Glutamatergic neuron (in vitro differentiated cells): ENCODE data around the gene JAZF1. TPM values are rescaled to one million over a fixed set of nuclear protein-coding genes. Genes with fewer than 3 reads are reported as not detected.

Experiments used
- DNase-seq: peaks from one replicate; pipeline ENCODE4 v3.0.0; 2022
- H3K27ac Mint-ChIP-seq: one replicate; pipeline ENCODE4 v1.8.0; 2020; ENCODE audit warnings: mild to moderate bottlenecking, mixed read lengths, inconsistent platforms; ENCODE audit not compliant: unreplicated experiment
- H3K27me3 Mint-ChIP-seq: one replicate; pipeline ENCODE4 v1.8.0; 2020; ENCODE audit warnings: mild to moderate bottlenecking, moderate library complexity, mixed read lengths, inconsistent platforms; ENCODE audit not compliant: unreplicated experiment
- H3K36me3 Mint-ChIP-seq: one replicate; pipeline ENCODE4 v1.8.0; 2020; ENCODE audit warnings: mild to moderate bottlenecking, mixed read lengths, inconsistent platforms; ENCODE audit not compliant: unreplicated experiment
- H3K4me1 Mint-ChIP-seq: one replicate; pipeline ENCODE4 v1.8.0; 2020; ENCODE audit warnings: mild to moderate bottlenecking, low read depth, mixed read lengths, inconsistent platforms; ENCODE audit not compliant: unreplicated experiment
- H3K4me3 Mint-ChIP-seq: one replicate; pipeline ENCODE4 v1.8.0; 2020; ENCODE audit warnings: mild to moderate bottlenecking, mixed read lengths, inconsistent platforms; ENCODE audit not compliant: unreplicated experiment
- H3K9me3 Mint-ChIP-seq: one replicate; pipeline ENCODE4 v1.8.0; 2020; ENCODE audit warnings: mild to moderate bottlenecking, moderate library complexity, mixed read lengths, inconsistent platforms; ENCODE audit not compliant: unreplicated experiment
- CTCF ChIP-seq: fragments of 200-600 bp; sonication (generic); IDR thresholded peaks from one replicate; pipeline ENCODE4 v1.5.0; 2021; ENCODE audit not compliant: partially characterized antibody, unreplicated experiment
- total RNA-seq: library from RNA; stranded (reverse); fragmentation: NEBNext Ultra II Directional; extraction: Animal tissue kit (Norgen Biotek cat#: 25700); gene quantifications from one replicate; pipeline ENCODE4 v1.2.1, GENCODE V29; 2021; ENCODE audit not compliant: unreplicated experiment

The JAZF1 gene
- total RNA-seq, 1 donor from 2014 or later, result 14.1 TPM

- TF ChIP-seq CTCF, result no peak
- peaks cover 3% of the 10 kb centered on the region for H3K4me1 Mint-ChIP-seq
- no peak overlapping the region for H3K4me3 Mint-ChIP-seq
These were observed 280.6 kb downstream of the JAZF1 start for GRCh38 chr7:27900006-27900405.

GRCh38 chr7:27899601-27900000, 281.0 kb downstream of the JAZF1 start:
- Mint-ChIP-seq H3K27me3 (no peaks in the 10 kb centered on the region), H3K27ac (no peak overlapping the region), H3K9me3 (no peaks in the 10 kb centered on the region), H3K4me3 (no peak overlapping the region), H3K36me3 (no peaks in the 10 kb centered on the region), H3K4me1 (peaks cover 3% of the 10 kb centered on the region)
- TF ChIP-seq CTCF, result no peak
- no peak for DNase-seq

More at GRCh38 chr7:27900006-27900405, 280.6 kb downstream of the JAZF1 start:
- Mint-ChIP-seq H3K9me3 (no peaks in the 10 kb centered on the region), H3K36me3 (no peaks in the 10 kb centered on the region), H3K27me3 (no peaks in the 10 kb centered on the region), H3K27ac (no peak overlapping the region)
- no peak for DNase-seq

- Mint-ChIP-seq H3K36me3 (no peaks in the 10 kb centered on the region), H3K4me1 (peaks cover 7% of the 10 kb centered on the region), H3K27ac (no peak overlapping the region), H3K9me3 (no peaks in the 10 kb centered on the region), H3K4me3 (no peak overlapping the region), H3K27me3 (no peaks in the 10 kb centered on the region)
- DNase-seq, result no peak
- TF ChIP-seq CTCF, result no peak
These were observed 283.2 kb downstream of the JAZF1 start for GRCh38 chr7:27897441-27897847.

GRCh38 chr7:27897001-27897400, 283.6 kb downstream of the JAZF1 start:
- DNase-seq, result no peak
- TF ChIP-seq CTCF, result no peak
- H3K9me3 Mint-ChIP-seq, result no peaks in the 10 kb centered on the region
- no peak overlapping the region for H3K27ac Mint-ChIP-seq
- peaks cover 7% of the 10 kb centered on the region for H3K4me1 Mint-ChIP-seq
- no peak overlapping the region for H3K4me3 Mint-ChIP-seq
- no peaks in the 10 kb centered on the region for H3K36me3 Mint-ChIP-seq
- H3K27me3 Mint-ChIP-seq, result no peaks in the 10 kb centered on the region

GRCh38 chr7:27895551-27895950, 285.0 kb downstream of the JAZF1 start:
- Mint-ChIP-seq H3K4me1 (peaks cover 7% of the 10 kb centered on the region), H3K36me3 (no peaks in the 10 kb centered on the region), H3K9me3 (no peaks in the 10 kb centered on the region), H3K27ac (no peak overlapping the region), H3K4me3 (no peak overlapping the region), H3K27me3 (no peaks in the 10 kb centered on the region)
- DNase-seq, result no peak
- no peak for TF ChIP-seq CTCF
